ENCODE measurements around the gene IL19.
"Not testable (repeated sequence)": the region's sequence is repeated elsewhere in the genome, so short reads cannot be mapped to it uniquely, and the experiment has no call there.

The IL19 gene

DNA sequence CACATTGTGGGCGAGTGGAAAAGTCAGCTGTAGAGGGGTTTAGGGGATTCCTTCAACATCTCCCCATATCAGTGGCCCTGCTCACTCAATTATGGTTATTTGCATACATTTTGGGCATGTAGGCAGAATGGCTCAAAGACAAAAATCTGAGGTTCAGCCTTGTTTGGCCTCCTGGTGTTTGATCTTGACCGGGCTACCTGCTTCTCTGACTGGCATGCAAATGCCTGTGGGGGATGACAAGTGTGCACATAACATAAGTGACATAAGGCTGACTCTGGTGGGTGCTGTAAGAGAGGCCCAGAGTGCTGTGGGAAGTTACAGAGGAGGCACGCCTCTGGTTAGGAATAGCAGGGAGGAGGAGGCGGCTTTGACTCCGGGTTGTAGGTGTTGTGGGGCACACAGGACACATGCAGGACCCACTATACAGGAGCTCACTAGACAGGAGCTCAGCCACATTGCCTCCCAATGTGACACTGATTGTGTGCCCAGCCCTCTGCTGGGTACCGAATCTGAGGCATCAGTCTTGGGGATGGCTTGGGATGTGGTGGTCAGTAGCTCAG, 29.4 kb upstream of the IL19 start:
- no peak for DNase-seq (ENCODE audit: low spot score)

DNA sequence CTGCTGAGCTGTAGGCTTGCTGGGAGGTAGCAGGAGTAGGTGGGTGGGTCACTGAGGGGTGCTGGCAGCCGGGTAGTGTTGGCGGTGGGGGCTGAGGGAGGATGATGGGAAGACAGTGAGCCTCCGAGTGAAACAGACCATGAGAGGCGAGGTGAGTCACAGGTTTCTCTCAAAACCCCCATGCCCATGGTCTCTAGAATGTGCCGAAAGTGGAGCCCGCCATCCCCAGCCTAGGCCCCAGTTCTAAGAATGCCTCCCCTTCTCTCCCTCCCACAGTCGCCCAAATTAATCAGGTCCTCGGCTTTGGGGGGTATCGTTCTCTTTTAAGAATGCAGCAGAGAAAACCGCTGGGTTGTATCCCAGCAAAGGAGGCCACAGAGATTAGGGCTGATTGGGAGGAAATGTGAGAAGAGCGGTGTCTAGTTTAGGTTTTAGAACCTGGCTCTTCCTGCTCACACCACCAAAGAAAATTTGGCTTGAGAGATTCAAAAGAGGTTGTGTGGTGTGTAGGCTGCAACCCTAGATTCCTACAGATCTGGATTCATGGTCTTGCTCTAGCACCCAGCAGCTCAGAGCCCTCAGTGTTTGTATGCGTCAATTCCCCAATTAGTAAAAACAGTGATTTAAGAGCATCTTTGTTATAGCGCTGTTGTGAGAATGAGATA, 27.7 kb upstream of the IL19 start:
- no peak for DNase-seq (ENCODE audit: low spot score)

DNA sequence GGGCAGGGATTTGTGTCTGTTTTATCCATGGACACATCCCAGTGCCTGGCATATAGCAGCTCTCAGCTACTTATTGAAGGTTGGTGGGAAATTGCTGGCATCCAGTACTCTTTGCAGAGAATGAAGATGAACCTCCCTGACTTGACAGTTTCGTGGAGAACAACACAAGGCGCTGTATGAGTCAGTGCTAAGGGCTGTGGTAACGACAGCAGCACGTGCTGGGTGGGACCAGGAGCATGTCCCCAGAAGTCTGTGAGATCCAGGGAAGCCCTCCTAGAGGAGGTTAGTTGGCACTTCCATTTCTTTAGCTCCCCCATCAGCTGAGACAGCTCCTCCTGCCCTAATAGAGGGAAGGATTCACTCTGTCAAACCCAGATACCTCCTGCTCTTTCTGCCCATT, 25.9 kb upstream of the IL19 start:
- DNase-seq (ENCODE audit: low spot score), result no peak

DNA sequence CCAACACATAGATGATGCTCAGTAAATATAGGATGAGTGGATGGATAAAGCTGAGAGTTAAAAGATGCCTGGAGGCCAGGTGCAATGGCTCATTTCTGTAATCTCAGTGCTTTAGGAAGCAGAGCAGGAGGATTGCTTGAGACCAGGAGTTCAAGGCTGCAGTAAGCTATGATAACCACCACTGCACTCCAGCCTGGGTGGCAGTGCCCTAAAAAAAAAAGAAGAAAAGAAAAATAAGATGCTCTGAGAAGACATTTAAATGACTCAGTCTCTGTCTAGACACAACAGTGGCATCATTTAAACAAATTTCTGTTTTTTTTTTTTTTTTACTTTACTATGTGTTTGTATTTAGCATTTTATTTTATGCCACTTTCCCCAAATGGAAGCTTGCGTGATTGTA, 25.3 kb upstream of the IL19 start:
- no peak for DNase-seq (ENCODE audit: low spot score)

DNA sequence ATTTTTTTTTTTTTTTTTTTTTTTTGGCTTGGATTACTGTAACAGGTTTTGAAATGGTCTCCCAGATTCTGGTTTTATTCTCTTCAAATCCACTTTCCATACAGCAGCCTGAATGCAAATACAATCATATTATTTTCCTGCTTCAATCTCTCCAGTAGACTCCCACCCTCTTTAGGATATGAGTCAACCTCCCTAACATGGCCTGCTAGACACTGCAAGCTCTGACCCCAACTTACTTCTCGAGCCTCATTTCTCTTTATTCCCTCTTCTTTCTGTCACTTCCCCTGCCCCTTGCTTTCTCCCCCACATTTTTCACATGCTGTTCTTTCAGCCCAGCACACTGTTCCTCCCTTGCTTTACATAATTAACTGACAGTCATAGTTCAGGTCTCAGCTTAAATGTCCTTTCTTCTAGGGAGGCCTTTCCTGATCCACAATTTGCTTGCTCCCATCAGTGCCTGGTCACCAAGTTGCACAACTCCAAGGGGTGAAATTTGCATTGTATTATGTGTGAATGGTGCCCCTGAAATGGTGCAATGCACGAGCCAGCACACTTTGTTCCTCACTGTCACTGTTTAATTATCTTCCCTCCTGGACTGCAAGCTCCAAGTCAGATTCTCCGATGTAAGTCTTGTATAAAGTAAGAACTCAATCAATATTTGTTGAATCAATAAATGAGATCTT, 22.1 kb upstream of the IL19 start:
- no peak for DNase-seq (ENCODE audit: low spot score)

DNA sequence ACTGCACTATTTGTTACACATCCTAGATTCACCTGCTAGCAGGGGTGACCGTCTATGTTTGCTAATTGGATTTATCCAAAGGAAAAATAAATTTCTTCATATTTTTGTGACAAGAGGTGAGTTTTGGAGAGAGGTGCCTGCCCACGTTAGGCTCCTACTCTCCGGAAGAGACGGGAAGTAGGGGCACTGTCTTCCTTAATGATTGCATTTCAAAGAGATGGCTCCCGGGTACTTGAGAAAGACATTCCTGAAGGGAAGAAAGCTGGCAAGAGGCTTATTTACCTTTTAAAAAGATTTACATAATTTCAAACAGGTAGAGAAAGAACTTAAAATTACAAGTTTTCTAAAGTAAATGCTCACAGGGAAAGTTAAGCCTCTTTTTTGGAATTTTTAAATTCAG, 18.7 kb upstream of the IL19 start:
- no peak for DNase-seq (ENCODE audit: low spot score)

DNA sequence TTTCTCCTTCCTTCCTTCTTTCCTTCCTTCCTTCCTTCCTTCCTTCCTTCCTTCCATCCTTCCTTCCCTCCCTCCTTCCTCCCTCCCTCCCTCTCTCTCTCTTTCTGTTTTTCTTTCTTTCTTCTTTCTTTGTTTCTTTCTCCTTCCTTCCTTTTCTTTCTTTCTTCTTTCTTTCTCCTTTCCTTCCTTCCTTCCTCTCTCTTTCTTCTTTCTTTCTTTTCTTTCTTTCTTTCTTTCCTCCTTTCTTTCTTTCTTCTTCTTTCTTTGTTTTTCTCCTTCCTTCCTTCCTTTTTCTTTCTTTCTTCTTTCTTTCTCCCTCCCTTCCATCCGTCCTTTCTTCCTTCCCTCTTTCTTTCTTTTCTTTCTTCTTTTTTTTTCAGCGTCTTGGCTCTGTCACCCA, 18.1 kb upstream of the IL19 start:
- no peak for DNase-seq (ENCODE audit: low spot score)

DNA sequence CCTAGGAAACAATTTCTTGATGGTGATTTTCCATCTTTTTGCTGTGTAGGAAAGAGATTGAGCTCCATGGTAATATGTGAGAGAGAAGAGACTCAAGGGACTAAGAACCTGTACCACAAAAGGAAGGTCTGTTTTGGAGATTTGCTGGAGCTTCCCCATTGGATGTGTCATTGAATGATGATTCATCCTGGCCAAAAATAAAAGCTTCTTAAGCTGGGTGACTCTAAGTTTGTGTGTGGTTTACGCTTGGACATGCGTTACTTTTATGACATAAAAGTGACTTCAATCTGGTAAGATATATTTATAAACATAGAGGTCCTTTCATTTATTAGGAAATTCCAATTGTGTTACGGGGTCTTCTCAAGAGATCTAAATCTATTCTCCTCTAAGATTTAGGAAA, 17.4 kb upstream of the IL19 start:
- DNase-seq (ENCODE audit: low spot score), result no peak

DNA sequence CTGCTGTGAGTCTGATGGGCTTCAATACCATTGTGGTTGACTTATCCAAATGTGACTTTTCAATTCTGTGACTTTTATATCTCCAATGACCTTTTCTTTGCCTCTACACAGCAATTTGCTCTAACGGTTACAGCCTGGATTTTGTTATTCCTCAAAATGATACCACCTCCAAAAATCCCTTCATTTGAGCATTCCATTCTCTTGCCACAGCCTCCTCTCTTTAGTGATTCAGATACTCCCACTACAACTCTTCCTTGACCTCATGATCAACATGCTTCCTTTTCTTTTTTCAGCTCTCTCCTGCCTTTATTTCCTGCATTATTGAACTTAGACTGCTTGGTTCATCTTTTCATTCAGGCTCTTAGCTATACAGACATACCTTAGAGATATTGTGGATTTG, 16.6 kb upstream of the IL19 start:
- no peak for DNase-seq (ENCODE audit: low spot score)

DNA sequence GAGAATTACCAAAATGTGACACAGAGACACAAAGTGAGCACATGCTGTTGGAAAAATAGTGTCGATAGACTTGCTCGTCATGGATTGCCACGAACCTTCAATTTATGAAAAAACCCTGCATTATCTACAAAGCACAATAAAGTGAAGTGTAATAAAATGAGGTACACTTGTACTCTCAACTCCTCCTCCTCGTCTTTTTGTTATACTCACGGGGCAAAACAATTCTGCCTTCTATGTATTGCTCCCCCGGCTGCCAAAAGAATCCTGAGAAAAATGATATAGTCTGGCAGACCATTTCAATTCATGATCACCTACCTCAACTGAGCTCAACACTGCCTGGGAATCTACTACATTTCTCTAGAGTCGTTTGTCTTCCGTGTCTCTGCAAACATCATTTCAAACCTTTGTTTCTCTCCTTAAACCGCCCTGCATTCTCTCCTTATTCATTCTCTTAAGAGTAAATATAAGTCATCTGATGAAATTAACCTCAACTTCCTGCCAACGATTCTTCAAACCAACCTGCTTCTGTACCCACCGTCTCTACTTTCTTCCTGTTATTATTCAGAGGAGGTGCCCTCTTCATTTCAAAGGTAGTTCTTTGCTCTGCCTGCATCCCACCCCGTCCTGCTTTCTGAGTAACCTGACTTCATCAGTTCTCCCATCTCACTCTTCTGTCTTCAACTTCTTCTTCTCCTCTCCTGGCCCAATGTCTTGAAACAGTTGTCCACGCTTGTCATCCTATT, 12.9 kb upstream of the IL19 start:
- DNase-seq (ENCODE audit: low spot score), result no peak

DNA sequence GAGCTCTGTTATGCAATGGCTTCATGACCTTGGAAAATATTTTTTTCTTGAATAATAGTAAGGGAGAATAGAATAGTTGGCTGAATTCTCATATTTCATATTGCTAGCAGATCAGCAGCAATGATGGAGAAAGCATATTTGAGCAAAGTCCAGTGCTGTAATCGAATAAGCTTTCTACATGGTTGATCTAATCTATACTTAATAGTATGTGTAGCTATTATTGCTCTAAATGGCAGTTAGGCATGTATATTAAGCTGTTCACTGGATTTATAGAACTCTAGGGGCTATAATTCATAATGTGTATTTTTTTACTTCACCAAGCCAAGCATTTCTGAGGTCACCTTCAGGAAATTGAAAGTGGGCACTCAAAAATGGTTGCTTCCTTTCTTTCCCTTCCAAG, 10.0 kb upstream of the IL19 start:
- DNase-seq (ENCODE audit: low spot score), result no peak

DNA sequence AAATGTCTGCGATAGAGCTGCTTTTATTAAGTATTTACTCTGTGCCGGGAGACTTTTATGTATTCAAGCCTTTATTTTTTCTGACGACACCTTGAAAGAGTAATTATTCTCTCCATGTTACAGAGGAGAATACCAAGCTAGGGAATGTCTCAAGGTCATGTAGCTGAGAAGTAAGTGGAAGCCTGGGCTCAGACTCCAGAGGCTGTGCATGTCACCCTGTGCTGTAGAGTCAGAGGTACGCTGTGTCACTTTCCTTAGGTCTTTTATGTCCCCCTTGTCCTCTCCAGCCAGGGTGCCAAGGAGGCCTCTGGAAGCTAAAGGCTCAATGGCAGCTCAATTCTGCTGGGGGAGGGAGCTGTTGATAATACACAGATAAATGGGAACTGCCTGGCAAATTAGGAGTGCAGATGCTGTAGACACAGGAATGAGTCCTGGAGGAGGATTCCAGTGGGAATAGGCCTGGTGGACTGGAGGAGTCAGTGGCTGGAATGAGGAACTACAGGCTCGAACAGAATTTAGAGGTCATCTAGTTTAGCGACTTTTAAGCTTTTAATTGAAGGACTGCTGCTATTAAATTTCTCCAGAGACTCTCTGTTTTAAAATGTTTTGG, 9.3 kb upstream of the IL19 start:
- no peak for DNase-seq (ENCODE audit: low spot score)

DNA sequence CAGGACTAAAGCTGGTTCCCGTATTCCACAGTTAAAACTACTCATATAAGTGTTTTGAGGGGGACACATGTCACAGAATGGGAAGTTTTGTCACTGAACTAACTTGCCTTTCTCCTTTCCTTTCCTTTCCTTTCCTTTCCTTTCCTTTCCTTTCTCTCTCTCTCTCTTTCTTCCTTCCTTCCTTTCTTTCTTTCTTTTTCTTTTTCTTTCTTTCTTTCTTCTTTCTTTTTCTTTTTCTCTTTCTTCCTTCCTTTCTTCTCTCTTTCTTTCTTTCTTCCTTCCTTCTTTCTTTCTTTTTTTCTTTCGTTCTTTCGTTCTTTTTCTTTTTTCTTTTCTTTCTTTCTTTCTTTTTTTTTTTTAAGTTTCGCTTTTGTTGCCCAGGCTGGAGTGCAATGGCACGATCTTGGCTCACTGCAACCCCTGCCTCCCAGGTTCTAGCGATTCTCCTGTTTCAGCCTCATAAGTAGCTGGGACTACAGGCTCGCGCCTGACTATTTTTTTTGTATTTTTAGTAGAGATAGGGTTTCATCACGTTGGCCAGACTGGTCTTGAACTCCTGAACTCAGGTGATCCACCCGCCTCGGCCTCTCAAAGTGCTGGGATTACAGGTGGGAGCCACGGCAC, 7.7 kb upstream of the IL19 start:
- DNase-seq (ENCODE audit: low spot score), result not testable (repeated sequence)

DNA sequence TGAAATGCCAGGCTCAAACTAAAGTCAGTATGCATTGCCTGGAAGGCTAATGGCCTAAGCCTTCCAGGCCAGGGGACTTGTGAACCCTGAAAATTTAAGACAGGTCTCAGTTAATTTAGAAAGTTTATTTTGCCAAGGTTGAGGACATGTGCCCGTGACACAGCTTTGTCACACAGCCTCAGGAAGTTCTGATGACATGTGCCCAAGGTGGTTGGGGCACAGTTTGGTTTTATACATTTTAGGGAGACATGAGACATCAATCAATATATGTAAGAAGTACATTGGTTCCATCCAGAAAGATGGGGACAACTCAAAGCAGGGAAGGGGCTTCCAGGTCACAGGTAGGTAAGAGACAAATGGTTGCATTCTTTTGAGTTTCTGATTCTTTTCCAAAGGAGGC, 4.8 kb upstream of the IL19 start:
- DNase-seq (ENCODE audit: low spot score), result not testable (repeated sequence)

DNA sequence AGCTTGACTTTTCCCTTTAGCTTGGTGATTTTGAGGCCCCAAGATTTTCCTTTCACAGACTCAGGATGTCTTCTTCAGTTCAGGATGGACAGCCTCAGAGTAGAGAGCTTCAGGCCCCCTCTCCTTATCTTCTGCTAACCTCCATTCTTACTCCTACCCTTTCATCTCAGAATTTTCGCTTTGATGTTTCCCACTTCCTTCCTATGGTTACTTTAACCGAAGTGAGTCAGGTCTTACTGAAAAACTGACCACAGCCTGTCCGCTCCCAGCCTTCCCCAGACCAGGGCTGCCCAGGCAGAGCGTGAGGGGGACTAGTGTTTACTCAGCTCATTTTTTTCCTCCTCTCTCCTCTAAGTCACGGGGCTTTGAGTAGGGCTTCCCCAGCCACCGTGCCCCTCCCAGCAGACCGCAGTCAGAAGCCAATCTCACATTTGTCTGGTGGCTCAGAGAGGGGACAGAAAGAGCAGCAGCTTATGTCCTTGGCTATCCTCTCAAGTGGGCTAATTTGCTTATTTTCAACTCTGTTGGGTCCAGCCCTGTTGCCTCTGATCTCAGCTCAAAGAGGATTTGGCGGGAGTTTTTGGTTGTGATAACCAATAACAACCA, 4.2 kb upstream of the IL19 start:
- DNase-seq (ENCODE audit: low spot score), result no peak

DNA sequence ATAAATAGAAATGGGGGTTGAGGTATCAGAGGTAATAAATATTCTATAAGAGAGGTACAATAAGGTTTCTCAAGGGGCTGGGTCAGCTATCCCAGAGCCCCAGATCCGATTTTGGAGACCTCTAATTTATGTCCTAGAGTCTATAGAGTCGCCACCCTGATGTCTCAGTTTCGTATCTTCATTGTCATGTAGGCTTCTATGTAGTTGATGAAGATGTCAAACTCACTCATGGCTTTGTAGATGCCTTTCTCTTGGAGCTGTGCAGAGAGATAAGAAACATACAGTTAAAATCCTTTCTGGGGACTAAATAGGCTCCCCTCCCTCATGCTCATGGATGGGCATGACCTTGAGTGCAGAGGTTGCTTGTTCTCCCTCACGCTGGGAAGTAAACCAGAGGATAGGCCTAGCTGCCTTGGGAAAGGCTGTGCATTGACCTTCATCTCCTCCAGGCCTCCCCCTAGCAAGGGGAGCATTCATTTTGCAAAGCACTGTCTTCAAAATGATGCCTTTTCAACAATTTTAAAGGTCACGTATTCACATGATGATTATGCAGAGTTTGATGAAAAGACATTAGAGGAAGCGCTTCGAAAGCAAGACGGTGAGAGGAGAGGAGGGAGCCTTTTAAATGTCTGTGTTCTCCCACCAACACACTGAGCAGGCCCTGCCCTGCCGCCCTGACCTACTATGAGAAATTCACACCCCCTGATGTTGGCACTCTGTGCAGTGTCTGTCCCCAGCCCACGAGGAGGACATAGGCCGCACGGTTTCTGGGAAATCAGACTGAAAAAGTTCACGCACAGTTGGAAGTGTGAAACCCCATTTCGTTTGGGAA, 1.9 kb upstream of the IL19 start:
- DNase-seq (ENCODE audit: low spot score), result no peak

DNA sequence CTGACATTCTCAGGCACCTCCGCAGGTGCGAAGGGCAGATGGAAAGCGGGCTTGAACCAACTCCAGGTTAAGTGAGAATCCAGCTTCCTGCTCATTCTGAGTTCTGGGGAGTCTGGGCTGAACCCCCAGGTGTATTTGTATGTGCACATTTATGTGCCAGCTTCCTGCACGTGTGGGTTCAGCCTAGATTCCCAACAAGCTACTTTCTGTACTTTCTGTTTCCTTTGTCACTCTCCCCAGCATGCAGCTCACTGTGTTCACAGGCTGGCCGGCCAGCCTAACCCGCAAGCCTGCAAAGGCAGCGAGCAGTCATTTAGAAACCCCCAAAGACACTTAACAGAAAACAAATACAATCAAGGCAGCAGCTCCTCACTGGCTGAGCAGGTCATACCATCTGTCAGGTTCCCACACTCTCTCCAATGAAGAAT, 1.3 kb upstream of the IL19 start:
- no peak for DNase-seq (ENCODE audit: low spot score)

DNA sequence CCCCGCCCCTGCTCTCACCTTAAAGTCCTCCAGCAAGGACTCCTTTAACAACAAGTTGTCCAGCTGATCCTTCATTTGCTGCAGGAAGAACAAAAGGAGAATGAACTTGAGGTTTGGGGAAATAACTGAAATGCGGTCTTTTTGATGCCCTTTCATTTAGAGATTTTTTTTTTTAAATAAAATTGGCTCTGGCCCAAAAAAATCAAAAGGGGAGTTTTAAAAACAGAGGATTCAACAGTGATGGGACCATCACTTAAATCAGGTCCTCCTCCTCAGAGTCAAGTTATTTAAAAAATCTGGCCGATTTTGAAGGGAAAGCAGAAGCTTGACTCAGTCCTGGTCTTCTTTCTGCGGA, 742 bp downstream of the IL19 start:
- DNase-seq (ENCODE audit: low spot score), result no peak

DNA sequence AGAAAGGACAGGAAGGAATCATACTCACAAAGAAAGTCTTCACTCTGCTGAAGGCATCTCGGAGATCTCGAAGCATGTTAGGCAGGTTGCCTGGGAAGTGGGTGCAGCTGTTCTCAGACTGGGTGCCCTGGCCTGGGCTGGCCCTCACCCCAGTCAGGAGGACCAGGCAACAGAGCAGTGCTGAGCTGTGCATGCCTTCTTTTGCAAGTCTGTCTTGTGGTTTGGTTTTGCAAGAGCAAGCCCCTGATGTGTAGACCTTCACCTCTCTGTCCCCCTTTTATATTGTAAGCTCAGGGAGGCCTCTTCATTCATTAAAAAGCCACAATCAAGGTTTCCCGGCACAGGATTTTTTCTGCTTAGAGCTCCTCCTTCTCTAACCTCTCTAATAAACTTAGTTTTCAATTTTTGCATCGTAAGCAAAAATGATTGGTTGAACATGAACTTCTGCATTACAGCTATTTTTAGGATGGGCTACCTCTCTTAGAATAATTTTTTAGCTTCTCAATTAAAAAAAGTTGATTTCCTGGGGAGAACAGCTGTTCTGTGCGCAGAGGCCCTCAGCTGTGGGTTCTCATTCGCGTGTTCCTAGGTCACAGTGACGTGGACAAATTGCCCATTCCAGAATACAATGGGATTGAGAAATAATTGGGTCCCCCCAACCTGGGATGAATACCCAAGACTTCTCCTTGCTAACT, 1.8 kb downstream of the IL19 start, which contains the start of gene IL10:
TSS of gene IL10 (minus strand) at position 252 of the 695 bp plus-strand sequence. CDS start at position 193, 59 bp downstream.
- no peak for DNase-seq (ENCODE audit: low spot score)

DNA sequence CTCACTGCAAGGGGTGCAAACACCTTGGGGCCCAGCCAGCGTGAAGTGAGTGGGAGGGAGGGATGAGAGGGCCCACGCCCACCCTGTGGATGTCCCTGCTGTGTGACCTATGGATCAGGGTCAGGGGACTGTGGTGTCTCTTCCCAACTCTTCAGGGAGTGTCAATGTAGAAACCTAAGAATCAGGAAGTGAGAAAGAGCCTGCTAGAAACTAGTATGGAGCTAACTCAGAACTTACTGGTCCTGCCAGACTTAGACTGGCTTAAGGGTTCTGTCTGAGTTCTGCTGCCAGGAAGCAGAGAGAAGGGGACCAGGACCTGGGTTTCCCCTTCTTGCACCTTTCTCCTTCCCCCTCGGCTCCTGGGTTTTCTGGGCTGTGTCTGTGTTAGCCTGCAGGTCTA, 3.5 kb downstream of the IL19 start:
- DNase-seq (ENCODE audit: low spot score), result no peak
